HG03175 (cell line): Measurements from ENCODE around the gene CASTOR2.
"Not testable (repeated sequence)": the region's sequence is repeated elsewhere in the genome, so short reads cannot be mapped to it uniquely, and the experiment has no call there.

Experiments used
- ATAC-seq: cut with Tn5 transposase; IDR thresholded peaks from one replicate; pipeline ENCODE4 v1.9.1; 2021; ENCODE audit warnings: mild to moderate bottlenecking, moderate library complexity; ENCODE audit not compliant: unreplicated experiment

Gene CASTOR2

GRCh38 chr7:74964511-74965119, at the start of gene CASTOR2:
Gene CASTOR2, plus strand, starts transcription at chr7:74964705. Its CDS starts 281 bp downstream, at chr7:74964986.
- peak; percentile 90 for ATAC-seq

- ATAC-seq, result not testable (repeated sequence)
These were observed 42.1 kb upstream of the CASTOR2 start for GRCh38 chr7:74922321-74922890.

GRCh38 chr7:74923644-74924043, 40.9 kb upstream of the CASTOR2 start:
- not testable (repeated sequence) for ATAC-seq

- ATAC-seq, result not testable (repeated sequence)
These were observed 37.5 kb upstream of the CASTOR2 start for GRCh38 chr7:74926968-74927367.

GRCh38 chr7:74931563-74932328, 32.8 kb upstream of the CASTOR2 start:
- ATAC-seq, result not testable (repeated sequence)

- ATAC-seq, result not testable (repeated sequence)
These were observed 25.1 kb upstream of the CASTOR2 start for GRCh38 chr7:74939429-74939828.

- not testable (repeated sequence) for ATAC-seq
These were observed 23.0 kb upstream of the CASTOR2 start for GRCh38 chr7:74941302-74942069.

- ATAC-seq, result not testable (repeated sequence)
These were observed 20.6 kb upstream of the CASTOR2 start for GRCh38 chr7:74943923-74944322.

GRCh38 chr7:74947741-74948140, 16.8 kb upstream of the CASTOR2 start:
- ATAC-seq, result not testable (repeated sequence)

- ATAC-seq, result not testable (repeated sequence)
These were observed 10.7 kb upstream of the CASTOR2 start for GRCh38 chr7:74953774-74954173.

GRCh38 chr7:74958328-74958727, 6.2 kb upstream of the CASTOR2 start:
- not testable (repeated sequence) for ATAC-seq

- not testable (repeated sequence) for ATAC-seq
These were observed 598 bp upstream of the CASTOR2 start for GRCh38 chr7:74963704-74964510.

GRCh38 chr7:74966208-74966854, 1.8 kb downstream of the CASTOR2 start:
- ATAC-seq, result not testable (repeated sequence)

GRCh38 chr7:74966909-74967308, 2.4 kb downstream of the CASTOR2 start:
- not testable (repeated sequence) for ATAC-seq

GRCh38 chr7:74971431-74971830, 6.9 kb downstream of the CASTOR2 start:
- ATAC-seq, result not testable (repeated sequence)

GRCh38 chr7:74972377-74972776, 7.9 kb downstream of the CASTOR2 start:
- not testable (repeated sequence) for ATAC-seq

- not testable (repeated sequence) for ATAC-seq
These were observed 11.5 kb downstream of the CASTOR2 start for GRCh38 chr7:74975959-74976358.

- not testable (repeated sequence) for ATAC-seq
These were observed 13.0 kb downstream of the CASTOR2 start for GRCh38 chr7:74977523-74977922.

GRCh38 chr7:74988436-74988835, 23.9 kb downstream of the CASTOR2 start:
- ATAC-seq, result not testable (repeated sequence)

GRCh38 chr7:74993121-74993520, 28.6 kb downstream of the CASTOR2 start:
- no peak for ATAC-seq
